ENCODE data around the gene PRKCA. TPM values are rescaled to one million over a fixed set of nuclear protein-coding genes. Genes with fewer than 3 reads are reported as not detected.

The PRKCA gene
- total and polyA plus RNA-seq, 2 donors = 15.6 to 24.4 TPM

DNA sequence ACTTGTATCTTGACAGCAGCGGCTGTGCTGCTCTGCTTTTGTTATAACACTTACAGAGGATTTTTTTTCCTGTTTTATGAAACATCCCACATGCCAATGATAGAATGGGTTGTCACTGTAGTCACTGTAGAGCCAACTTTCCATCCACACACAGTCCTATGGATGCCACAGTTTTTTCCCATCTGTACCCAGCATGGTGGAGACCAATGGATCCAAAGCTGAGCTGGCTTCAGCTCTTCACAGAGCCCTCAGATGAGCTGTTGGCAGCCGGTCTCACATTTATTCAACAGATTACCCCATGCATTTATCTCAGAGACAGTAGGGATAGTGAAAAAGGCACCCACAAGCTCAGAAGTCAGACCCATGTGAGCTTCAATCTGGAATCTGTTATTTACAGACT is 441.1 kb downstream of the PRKCA start:
- H3K4me3 ChIP-seq (ENCODE audit: low read depth, low read length) = no peak overlapping the region
- no peaks in the 10 kb centered on the region for H3K36me3 ChIP-seq (ENCODE audit: insufficient read depth)
- no peaks in the 10 kb centered on the region for H3K4me1 ChIP-seq (ENCODE audit: insufficient read depth)
- WGBS = 96% methylated on average over 2 of the region's 2 CpGs
- DNase-seq (ENCODE audit: extremely low spot score) = no peak
- no peak overlapping the region for H3K27ac ChIP-seq (ENCODE audit: low read depth)

GRCh38 chr17:66746736-66747135 is 444.3 kb downstream of the PRKCA start:
- 82% methylated on average over 5 of the region's 5 CpGs for WGBS
- Histone ChIP-seq H3K4me3 (ENCODE audit: low read depth, low read length) (no peak overlapping the region), H3K4me1 (ENCODE audit: insufficient read depth) (no peaks in the 10 kb centered on the region), H3K36me3 (ENCODE audit: insufficient read depth) (no peaks in the 10 kb centered on the region), H3K27ac (ENCODE audit: low read depth) (no peak overlapping the region)
- DNase-seq (ENCODE audit: extremely low spot score) = no peak

DNA sequence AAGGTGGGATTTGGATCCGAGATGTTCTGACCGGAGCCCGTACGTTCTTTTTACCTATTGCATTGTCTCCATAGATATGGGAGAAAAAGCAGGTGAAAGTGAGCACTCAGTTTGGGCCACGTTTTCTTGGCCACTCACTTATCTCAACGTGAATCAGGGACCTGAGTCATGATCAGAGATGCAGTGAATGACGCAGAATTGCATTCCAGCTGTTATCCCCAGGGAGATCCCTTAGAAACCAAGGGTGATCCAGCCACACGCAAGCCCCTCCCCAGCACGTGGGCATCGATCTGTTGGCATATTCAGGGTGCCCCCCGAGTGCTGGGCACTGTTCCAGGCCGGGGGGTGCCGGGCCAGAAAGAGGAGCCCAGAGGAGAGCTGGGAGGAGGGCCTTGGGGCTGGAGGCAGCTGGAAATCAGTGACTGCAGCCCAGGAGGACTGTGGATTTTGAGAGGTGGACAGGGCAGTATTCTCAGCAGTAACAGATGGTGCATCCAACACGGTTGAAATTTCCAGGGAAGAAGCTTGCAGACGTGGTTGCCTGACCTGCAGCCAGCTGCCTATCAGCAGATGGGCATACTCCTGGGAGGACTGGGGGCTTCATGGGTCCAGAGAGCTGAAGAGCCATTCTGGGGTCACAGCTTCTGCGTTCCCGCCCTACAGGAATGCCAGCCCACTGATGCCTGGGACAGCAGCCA is 445.3 kb downstream of the PRKCA start:
- Histone ChIP-seq H3K36me3 (ENCODE audit: insufficient read depth) (no peaks in the 10 kb centered on the region), H3K27ac (ENCODE audit: low read depth) (no peak overlapping the region), H3K4me1 (ENCODE audit: insufficient read depth) (no peaks in the 10 kb centered on the region), H3K4me3 (ENCODE audit: low read depth, low read length) (no peak overlapping the region)
- 83% methylated on average over 17 of the region's 17 CpGs for WGBS
- DNase-seq (ENCODE audit: extremely low spot score) = no peak

GRCh38 chr17:66748578-66748977 is 446.2 kb downstream of the PRKCA start:
- no peaks in the 10 kb centered on the region for H3K36me3 ChIP-seq (ENCODE audit: insufficient read depth)

GRCh38 chr17:66749217-66749832 is 446.9 kb downstream of the PRKCA start:
- 95% methylated on average over 7 of the region's 7 CpGs for WGBS
- Histone ChIP-seq H3K27ac (ENCODE audit: low read depth) (no peak overlapping the region), H3K4me1 (ENCODE audit: insufficient read depth) (no peaks in the 10 kb centered on the region), H3K36me3 (ENCODE audit: insufficient read depth) (no peaks in the 10 kb centered on the region), H3K4me3 (ENCODE audit: low read depth, low read length) (no peak overlapping the region)
- DNase-seq (ENCODE audit: extremely low spot score) = no peak

More at GRCh38 chr17:66748578-66748977, 446.2 kb downstream of the PRKCA start:
- Histone ChIP-seq H3K4me3 (ENCODE audit: low read depth, low read length) (no peak overlapping the region), H3K4me1 (ENCODE audit: insufficient read depth) (no peaks in the 10 kb centered on the region), H3K27ac (ENCODE audit: low read depth) (no peak overlapping the region)
- no peak for DNase-seq (ENCODE audit: extremely low spot score)
- 75% methylated on average over 8 of the region's 8 CpGs for WGBS

DNA sequence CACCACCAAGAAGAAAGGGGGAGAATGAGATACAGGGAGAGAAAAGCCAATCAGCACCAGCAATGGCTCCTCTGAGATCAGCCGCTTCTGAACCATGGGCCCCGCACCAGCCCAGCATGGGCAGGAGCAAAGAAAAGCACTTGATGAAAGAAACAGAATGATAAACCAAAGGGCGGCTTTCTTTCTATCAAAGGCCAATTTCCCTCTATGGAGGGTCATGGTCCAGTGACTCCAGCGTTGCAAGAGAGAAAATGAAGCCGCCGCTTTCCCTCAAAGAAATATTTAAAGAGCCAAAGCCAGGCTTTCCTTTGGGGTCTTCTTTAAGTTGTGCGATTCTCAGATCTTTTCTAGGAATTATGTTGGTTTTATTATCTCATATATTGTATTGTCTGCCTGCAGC is 447.7 kb downstream of the PRKCA start:
- H3K27ac ChIP-seq (ENCODE audit: low read depth) = no peak overlapping the region
- no peaks in the 10 kb centered on the region for H3K4me1 ChIP-seq (ENCODE audit: insufficient read depth)
- no peak overlapping the region for H3K4me3 ChIP-seq (ENCODE audit: low read depth, low read length)
- no peaks in the 10 kb centered on the region for H3K36me3 ChIP-seq (ENCODE audit: insufficient read depth)
- DNase-seq (ENCODE audit: extremely low spot score) = no peak
- 95% methylated on average over 7 of the region's 7 CpGs for WGBS

- Histone ChIP-seq H3K27ac (ENCODE audit: low read depth) (no peak overlapping the region), H3K36me3 (ENCODE audit: insufficient read depth) (no peaks in the 10 kb centered on the region), H3K4me3 (ENCODE audit: low read depth, low read length) (no peak overlapping the region), H3K4me1 (ENCODE audit: insufficient read depth) (no peaks in the 10 kb centered on the region)
- no peak for DNase-seq (ENCODE audit: extremely low spot score)
- 95% methylated on average over 11 of the region's 11 CpGs for WGBS
Observed at GRCh38 chr17:66750781-66751543, 448.5 kb downstream of the PRKCA start.

DNA sequence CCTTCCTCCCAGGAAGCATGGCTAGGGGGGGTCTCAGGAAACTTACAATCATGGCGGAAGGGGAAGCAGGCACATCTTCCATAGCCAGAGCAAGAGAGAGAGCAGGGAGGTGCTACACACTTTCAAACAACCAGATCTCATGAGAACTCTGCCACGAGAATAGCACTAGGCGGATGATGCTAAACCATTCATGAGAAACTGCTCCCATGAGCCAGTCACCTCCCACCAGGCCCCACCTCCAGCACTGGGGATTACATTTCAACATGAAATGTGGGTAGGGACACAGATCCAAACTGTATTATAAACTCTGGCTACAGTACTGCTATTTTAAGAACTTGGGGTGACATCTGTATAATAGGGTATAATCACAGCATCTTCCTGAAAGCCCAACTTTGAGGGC is 449.4 kb downstream of the PRKCA start:
- no peak overlapping the region for H3K4me3 ChIP-seq (ENCODE audit: low read depth, low read length)
- H3K27ac ChIP-seq (ENCODE audit: low read depth) = no peak overlapping the region
- no peaks in the 10 kb centered on the region for H3K36me3 ChIP-seq (ENCODE audit: insufficient read depth)
- no peak for DNase-seq (ENCODE audit: extremely low spot score)
- WGBS = 91% methylated on average over 3 of the region's 3 CpGs
- H3K4me1 ChIP-seq (ENCODE audit: insufficient read depth) = no peaks in the 10 kb centered on the region

GRCh38 chr17:66752411-66752810 is 450.0 kb downstream of the PRKCA start:
- H3K36me3 ChIP-seq (ENCODE audit: insufficient read depth) = no peaks in the 10 kb centered on the region
- H3K4me1 ChIP-seq (ENCODE audit: insufficient read depth) = no peaks in the 10 kb centered on the region
- WGBS = 67% methylated on average over 3 of the region's 3 CpGs
- DNase-seq (ENCODE audit: extremely low spot score) = no peak
- H3K4me3 ChIP-seq (ENCODE audit: low read depth, low read length) = no peak overlapping the region
- H3K27ac ChIP-seq (ENCODE audit: low read depth) = no peak overlapping the region

- DNase-seq (ENCODE audit: extremely low spot score) = no peak
- WGBS = 88% methylated on average over 11 of the region's 11 CpGs
Observed at GRCh38 chr17:66753126-66753920, 450.9 kb downstream of the PRKCA start.

GRCh38 chr17:66755101-66755943 is 452.9 kb downstream of the PRKCA start:
- Histone ChIP-seq H3K27ac (ENCODE audit: low read depth) (no peak overlapping the region), H3K36me3 (ENCODE audit: insufficient read depth) (no peaks in the 10 kb centered on the region), H3K4me1 (ENCODE audit: insufficient read depth) (no peaks in the 10 kb centered on the region), H3K4me3 (ENCODE audit: low read depth, low read length) (no peak overlapping the region)
- no peak for DNase-seq (ENCODE audit: extremely low spot score)
- 89% methylated on average over 18 of the region's 18 CpGs for WGBS

More at GRCh38 chr17:66753126-66753920, 450.9 kb downstream of the PRKCA start:
- no peaks in the 10 kb centered on the region for H3K36me3 ChIP-seq (ENCODE audit: insufficient read depth)
- H3K4me3 ChIP-seq (ENCODE audit: low read depth, low read length) = no peak overlapping the region
- no peaks in the 10 kb centered on the region for H3K4me1 ChIP-seq (ENCODE audit: insufficient read depth)
- H3K27ac ChIP-seq (ENCODE audit: low read depth) = no peak overlapping the region

DNA sequence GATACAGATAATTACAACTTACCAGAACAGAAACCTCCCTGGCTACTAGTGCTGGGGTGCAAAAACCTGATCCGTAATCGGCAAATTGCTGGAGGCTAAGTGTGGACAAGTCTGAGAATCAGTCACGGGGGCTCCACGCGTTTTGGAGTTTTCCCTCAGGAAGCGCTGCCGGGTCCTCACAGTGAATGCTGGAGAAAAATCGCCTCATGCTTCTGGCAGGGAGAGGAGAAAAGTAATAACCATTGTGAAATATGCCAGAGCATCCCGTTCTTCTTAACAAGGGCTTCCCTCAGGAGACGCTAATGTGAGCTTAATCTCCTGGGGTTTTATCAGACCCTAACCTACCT is 453.5 kb downstream of the PRKCA start:
- 83% methylated on average over 10 of the region's 10 CpGs for WGBS
- Histone ChIP-seq H3K4me3 (ENCODE audit: low read depth, low read length) (no peak overlapping the region), H3K36me3 (ENCODE audit: insufficient read depth) (no peaks in the 10 kb centered on the region), H3K4me1 (ENCODE audit: insufficient read depth) (no peaks in the 10 kb centered on the region), H3K27ac (ENCODE audit: low read depth) (no peak overlapping the region)
- DNase-seq (ENCODE audit: extremely low spot score) = no peak

DNA sequence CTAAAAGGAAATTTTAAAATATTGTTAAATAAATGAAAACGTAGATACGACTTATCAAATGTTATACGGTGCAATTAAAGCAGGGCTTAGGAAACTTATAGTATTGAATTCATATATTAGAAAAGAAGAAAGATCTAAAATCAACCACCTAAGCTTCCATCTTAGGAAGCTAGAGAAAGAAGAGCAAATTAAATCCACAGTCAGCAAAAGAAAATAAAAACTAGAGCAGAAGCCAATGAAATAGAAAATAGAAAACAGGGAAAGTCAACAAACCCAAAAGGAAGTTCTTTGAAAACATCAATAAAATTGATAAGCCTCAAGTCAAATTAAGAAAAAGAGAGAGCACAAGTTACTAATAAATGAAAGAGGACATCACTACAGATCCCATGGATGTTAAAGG is 457.9 kb downstream of the PRKCA start:
- no peak for DNase-seq (ENCODE audit: extremely low spot score)
- Histone ChIP-seq H3K27ac (ENCODE audit: low read depth) (no peak overlapping the region), H3K4me1 (ENCODE audit: insufficient read depth) (no peaks in the 10 kb centered on the region), H3K36me3 (ENCODE audit: insufficient read depth) (no peaks in the 10 kb centered on the region), H3K4me3 (ENCODE audit: low read depth, low read length) (no peak overlapping the region)
- WGBS = 98% methylated on average over 3 of the region's 3 CpGs
